PFSK-1 (cell line): ENCODE data around the gene DENND6A.

Experiments
- POLR2AphosphoS5 ChIP-seq: IDR thresholded peaks from 2 replicates; pipeline ENCODE4 v1.6.1; 2012; ENCODE audit warnings: low read depth, mild to moderate bottlenecking, control low read depth, low read length, moderate library complexity
- REST ChIP-seq, 2 experiments: IDR thresholded peaks; 2 replicates each; pipeline versions ENCODE4 v1.6.1 to v1.8.0; 2011 to 2012; ENCODE audit warnings: low read depth in 2 of 2, low read length in 2 of 2, control low read depth in 1 of 2, inconsistent platforms in 1 of 2, mild to moderate bottlenecking in 1 of 2, moderate library complexity in 1 of 2; ENCODE audit not compliant: insufficient read depth in 1 of 2
- SIN3A ChIP-seq: IDR thresholded peaks from 2 replicates; pipeline ENCODE4 v1.6.1; 2012; ENCODE audit warnings: mild to moderate bottlenecking, low read length, moderate library complexity, borderline replicate concordance; ENCODE audit not compliant: insufficient read depth

- TF ChIP-seq SIN3A (no peak), POLR2AphosphoS5 (peak; percentile 86), REST (IDR thresholded peaks at IDR 0.05; ENCODE audit: insufficient read depth in 1 of 2, low read depth in 2 of 2, low read length in 2 of 2) (no peak)
Observed at GRCh38 chr3:57692396-57693147, at the start of gene DENND6A.
